Mesothelial cell of epicardium (in vitro differentiated cells): ENCODE measurements around the gene ANKRD10. TPM values are rescaled to one million over a fixed set of nuclear protein-coding genes. Genes with fewer than 3 reads are reported as not detected.
A peak's percentile ranks its signal among the peaks of the same experiment; 100 is the strongest.

Experiments used
- DNase-seq, 2 experiments: peaks; one replicate each; pipeline ENCODE4 v3.0.0; 2021; ENCODE audit warnings: low spot score in 2 of 2; ENCODE audit not compliant: unreplicated experiment in 2 of 2
- H3K27ac Mint-ChIP-seq: 2 replicates; pipeline ENCODE4 v1.8.0; 2021; ENCODE audit warnings: mixed read lengths
- H3K27me3 Mint-ChIP-seq: 2 replicates; pipeline ENCODE4 v1.8.0; 2021; ENCODE audit warnings: low read depth, mixed read lengths
- H3K36me3 Mint-ChIP-seq: 2 replicates; pipeline ENCODE4 v1.8.0; 2021; ENCODE audit warnings: mixed read lengths
- H3K4me1 Mint-ChIP-seq: 2 replicates; pipeline ENCODE4 v1.8.0; 2021; ENCODE audit warnings: mixed read lengths
- H3K4me3 Mint-ChIP-seq: 2 replicates; pipeline ENCODE4 v1.8.0; 2021; ENCODE audit warnings: mild to moderate bottlenecking, moderate library complexity, mixed read lengths
- H3K9me3 Mint-ChIP-seq: 2 replicates; pipeline ENCODE4 v1.8.0; 2021; ENCODE audit warnings: mixed read lengths
- total RNA-seq: library from RNA; stranded (reverse); gene quantifications from 3 replicates; pipeline ENCODE4 v1.2.1, GENCODE V29; 2021
- TF ChIP-seq, protein P1 (sequence below): fragments of 200-600 bp; sonication (generic); IDR thresholded peaks from one replicate; pipeline ENCODE4 v1.5.0; 2021; ENCODE audit warnings: antibody characterized with exemption; ENCODE audit not compliant: unreplicated experiment

ANKRD10 gene
- total RNA-seq, 1 donor from 2014 or later: 258 TPM

DNA sequence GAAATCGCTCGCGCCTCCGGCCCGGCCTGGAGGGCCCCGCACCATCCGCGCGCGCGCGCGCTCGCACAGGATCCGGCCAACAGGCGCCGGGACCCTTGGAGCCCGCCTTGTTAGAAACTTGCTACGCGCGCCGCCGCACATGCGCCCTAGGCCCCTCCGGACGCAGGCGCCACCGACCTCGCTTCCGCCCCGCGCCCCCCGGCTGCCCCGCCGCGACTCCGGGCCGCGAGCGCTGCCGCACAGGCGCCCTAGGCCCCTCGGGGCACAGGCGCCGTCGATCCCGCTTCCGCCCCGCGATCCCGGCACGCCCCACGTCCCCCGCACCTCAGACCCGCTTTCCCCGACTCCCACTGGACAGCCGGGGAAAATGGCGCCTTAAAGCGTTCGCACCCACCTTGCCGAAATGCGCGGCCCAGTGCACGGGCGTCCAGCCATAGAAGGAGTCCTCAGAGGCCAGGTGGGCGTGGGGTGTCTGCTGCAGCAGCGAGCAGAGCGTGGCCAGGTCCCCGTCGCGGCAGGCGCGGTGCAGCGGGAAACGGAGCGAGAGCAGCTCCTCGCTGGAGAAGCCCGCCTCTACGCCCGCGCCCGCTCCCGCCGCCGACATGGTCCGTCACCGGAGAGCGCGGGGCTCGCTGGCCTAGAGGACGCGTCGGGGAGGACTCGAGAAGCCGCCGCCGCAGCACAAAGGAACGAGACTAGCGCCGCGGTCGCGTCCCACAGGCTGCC is 375 bp downstream of the ANKRD10 start:
- Mint-ChIP-seq H3K9me3 (no peaks in the 10 kb centered on the region), H3K36me3 (no peaks in the 10 kb centered on the region), H3K4me1 (peaks cover 46% of the 10 kb centered on the region), H3K27me3 (no peaks in the 10 kb centered on the region), H3K4me3 (peak overlapping the region; percentile 81), H3K27ac (peak overlapping the region; percentile 93)
- peak; percentile 57 to 80 for DNase-seq
- TF ChIP-seq, protein P1, sequence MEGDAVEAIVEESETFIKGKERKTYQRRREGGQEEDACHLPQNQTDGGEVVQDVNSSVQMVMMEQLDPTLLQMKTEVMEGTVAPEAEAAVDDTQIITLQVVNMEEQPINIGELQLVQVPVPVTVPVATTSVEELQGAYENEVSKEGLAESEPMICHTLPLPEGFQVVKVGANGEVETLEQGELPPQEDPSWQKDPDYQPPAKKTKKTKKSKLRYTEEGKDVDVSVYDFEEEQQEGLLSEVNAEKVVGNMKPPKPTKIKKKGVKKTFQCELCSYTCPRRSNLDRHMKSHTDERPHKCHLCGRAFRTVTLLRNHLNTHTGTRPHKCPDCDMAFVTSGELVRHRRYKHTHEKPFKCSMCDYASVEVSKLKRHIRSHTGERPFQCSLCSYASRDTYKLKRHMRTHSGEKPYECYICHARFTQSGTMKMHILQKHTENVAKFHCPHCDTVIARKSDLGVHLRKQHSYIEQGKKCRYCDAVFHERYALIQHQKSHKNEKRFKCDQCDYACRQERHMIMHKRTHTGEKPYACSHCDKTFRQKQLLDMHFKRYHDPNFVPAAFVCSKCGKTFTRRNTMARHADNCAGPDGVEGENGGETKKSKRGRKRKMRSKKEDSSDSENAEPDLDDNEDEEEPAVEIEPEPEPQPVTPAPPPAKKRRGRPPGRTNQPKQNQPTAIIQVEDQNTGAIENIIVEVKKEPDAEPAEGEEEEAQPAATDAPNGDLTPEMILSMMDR: no peak

DNA sequence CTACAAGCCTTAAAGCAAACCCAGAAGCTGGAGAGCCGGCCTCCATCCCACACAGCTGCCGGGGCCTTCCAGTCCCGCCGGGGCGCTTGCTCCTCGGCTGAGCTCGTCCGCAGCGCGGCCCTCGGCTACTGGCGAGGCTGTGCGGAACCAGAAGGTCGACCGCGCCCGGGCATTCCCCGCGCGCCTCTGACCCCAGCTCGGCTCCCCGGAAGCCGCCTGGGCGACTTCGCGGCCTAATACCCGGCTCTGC is 863 bp downstream of the ANKRD10 start:
- DNase-seq: no peak
- H3K27me3 Mint-ChIP-seq: no peaks in the 10 kb centered on the region
- H3K9me3 Mint-ChIP-seq: no peaks in the 10 kb centered on the region
- H3K4me1 Mint-ChIP-seq: peaks cover 50% of the 10 kb centered on the region
- peak overlapping the region; percentile 92 for H3K27ac Mint-ChIP-seq
- no peaks in the 10 kb centered on the region for H3K36me3 Mint-ChIP-seq
- H3K4me3 Mint-ChIP-seq: peak overlapping the region; percentile 81
- TF ChIP-seq, protein P1: no peak

DNA sequence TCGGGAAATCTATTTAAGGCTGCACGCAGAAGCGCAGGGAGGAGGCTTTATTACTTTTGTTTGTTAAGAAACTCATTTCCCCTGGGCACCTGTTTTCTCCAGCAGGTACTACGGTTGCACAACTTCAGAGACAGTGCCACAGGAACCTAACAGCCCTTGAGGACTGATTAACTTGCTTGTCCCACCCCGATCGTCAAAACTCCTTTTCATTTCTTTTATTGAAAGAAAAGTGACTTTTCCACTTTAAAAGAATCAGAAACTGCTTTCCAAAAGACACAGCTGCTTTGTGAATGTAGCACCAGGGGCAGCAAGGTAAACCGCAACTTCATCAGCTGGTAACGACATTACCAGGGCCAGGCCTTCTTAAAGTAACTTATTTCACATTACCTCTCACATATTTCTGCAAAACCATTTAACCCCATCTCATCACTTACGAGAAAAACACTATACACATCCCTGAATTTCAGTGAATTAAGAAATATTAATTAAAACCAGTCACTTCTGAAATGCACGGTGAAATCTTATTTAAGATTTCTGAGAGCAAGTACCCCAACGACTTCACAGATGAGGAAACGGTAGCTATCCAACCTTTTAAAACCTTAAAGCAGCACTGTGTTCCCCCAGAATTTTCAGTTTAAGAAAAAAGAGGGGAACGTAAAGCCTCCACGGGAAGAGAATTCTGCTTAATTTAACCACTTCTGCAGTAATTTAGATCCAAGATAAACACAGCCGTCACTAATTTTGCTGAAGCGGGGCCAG is 1.4 kb downstream of the ANKRD10 start:
- H3K4me1 Mint-ChIP-seq: peaks cover 54% of the 10 kb centered on the region
- no peak for DNase-seq
- H3K36me3 Mint-ChIP-seq: no peaks in the 10 kb centered on the region
- peak overlapping the region; percentile 92 for H3K27ac Mint-ChIP-seq
- H3K4me3 Mint-ChIP-seq: peak overlapping the region; percentile 81
- H3K9me3 Mint-ChIP-seq: no peaks in the 10 kb centered on the region
- no peaks in the 10 kb centered on the region for H3K27me3 Mint-ChIP-seq
- TF ChIP-seq, protein P1: no peak

DNA sequence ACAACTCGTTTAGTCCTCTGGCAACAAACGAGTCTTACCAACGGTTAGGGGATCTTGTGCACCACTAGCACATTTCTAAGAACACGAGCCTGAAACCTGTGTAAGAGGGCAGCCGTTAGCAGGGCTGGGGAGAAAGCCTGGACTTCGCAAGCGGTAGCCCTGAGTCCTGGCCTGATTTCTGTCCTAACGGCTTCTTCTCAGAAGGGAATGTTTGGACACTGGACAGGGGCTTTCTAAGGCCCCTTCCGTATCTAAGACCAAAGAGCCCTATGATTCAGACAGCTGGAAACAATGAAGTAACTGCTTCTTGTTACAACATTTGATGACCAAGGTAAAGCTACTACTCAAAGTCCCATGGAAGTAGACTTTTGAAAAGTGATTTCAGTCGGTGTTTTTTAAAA is 2.2 kb downstream of the ANKRD10 start:
- H3K27ac Mint-ChIP-seq: peak overlapping the region; percentile 92
- no peaks in the 10 kb centered on the region for H3K36me3 Mint-ChIP-seq
- no peaks in the 10 kb centered on the region for H3K27me3 Mint-ChIP-seq
- no peaks in the 10 kb centered on the region for H3K9me3 Mint-ChIP-seq
- peaks cover 63% of the 10 kb centered on the region for H3K4me1 Mint-ChIP-seq
- TF ChIP-seq, protein P1: no peak
- DNase-seq: no peak
- H3K4me3 Mint-ChIP-seq: peak overlapping the region; percentile 81

DNA sequence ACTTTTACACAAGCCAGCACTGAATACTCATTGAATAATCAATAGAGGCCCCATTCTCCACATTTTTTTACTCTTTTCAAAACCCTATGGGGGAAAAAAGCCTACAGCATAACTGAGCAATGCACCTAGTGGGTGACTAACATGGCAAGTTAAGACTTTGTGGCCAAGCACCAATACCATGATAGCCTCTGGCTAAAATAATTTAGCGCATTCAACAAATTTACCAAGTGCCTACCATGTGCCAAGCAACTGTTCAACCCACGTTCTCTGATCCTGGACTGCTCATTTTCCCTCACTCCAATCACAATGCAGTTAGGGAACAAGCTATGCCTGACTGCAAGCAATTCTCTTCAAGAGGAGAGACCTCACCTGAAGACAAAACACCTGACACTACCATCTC is 3.0 kb downstream of the ANKRD10 start:
- Mint-ChIP-seq H3K36me3 (no peaks in the 10 kb centered on the region), H3K27ac (no peak overlapping the region), H3K9me3 (no peaks in the 10 kb centered on the region), H3K27me3 (no peaks in the 10 kb centered on the region), H3K4me3 (peak overlapping the region; percentile 81), H3K4me1 (peaks cover 68% of the 10 kb centered on the region)
- DNase-seq: no peak
- TF ChIP-seq, protein P1: no peak
